Epithelial cell of esophagus (primary cell): ENCODE results near the gene SMIM14.

ENCODE experiments used
- DNase-seq: peaks from one replicate; pipeline ENCODE4 v3.0.0; 2010; ENCODE audit warnings: low read depth
- H3K4me3 ChIP-seq: 2 replicates; pipeline ENCODE4 v1.5.1; 2011; ENCODE audit warnings: mild to moderate bottlenecking, low read length, control low read depth
- TF ChIP-seq, protein P1 (sequence below): IDR thresholded peaks from 2 replicates; pipeline ENCODE4 v1.5.1; 2011; ENCODE audit warnings: low read depth, mild to moderate bottlenecking, low read length, control low read depth, inconsistent platforms; ENCODE audit not compliant: insufficient read depth; ENCODE audit errors: missing control alignments

The SMIM14 gene

DNA sequence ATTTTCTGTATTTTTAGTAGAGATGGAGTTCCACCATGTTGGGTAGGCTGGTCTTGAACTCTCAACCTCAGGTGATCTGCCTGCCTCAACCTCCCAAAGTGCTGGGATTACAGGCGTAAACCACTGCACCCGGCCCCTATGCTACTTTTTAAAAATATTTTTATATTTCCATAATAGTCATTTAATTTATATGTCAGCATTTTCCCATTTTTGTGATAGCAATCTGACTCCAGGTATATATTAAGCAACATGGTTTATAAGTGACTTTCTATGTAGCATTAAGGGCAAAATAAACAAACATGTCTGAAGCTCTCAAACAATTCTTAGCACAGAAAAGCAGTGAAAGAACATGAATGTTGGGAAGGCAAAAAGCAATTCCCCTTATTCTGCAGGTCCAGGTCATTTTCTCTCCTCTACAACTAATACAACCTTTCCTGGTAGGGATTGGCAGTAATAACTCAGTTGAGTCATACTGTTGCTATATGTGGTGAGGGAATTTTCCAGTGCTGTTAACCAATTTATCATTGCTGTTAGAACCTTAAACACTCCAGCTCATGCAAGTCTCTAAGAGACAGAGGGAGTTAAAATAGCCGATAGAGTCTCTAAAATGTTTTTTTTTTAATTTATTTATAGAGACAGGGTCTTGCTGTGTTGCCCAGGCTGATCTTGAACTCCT lies 24.0 kb downstream of the SMIM14 start:
- no peak overlapping the region for H3K4me3 ChIP-seq
- peak; percentile 67 for DNase-seq
- TF ChIP-seq, protein P1, sequence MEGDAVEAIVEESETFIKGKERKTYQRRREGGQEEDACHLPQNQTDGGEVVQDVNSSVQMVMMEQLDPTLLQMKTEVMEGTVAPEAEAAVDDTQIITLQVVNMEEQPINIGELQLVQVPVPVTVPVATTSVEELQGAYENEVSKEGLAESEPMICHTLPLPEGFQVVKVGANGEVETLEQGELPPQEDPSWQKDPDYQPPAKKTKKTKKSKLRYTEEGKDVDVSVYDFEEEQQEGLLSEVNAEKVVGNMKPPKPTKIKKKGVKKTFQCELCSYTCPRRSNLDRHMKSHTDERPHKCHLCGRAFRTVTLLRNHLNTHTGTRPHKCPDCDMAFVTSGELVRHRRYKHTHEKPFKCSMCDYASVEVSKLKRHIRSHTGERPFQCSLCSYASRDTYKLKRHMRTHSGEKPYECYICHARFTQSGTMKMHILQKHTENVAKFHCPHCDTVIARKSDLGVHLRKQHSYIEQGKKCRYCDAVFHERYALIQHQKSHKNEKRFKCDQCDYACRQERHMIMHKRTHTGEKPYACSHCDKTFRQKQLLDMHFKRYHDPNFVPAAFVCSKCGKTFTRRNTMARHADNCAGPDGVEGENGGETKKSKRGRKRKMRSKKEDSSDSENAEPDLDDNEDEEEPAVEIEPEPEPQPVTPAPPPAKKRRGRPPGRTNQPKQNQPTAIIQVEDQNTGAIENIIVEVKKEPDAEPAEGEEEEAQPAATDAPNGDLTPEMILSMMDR = no peak

DNA sequence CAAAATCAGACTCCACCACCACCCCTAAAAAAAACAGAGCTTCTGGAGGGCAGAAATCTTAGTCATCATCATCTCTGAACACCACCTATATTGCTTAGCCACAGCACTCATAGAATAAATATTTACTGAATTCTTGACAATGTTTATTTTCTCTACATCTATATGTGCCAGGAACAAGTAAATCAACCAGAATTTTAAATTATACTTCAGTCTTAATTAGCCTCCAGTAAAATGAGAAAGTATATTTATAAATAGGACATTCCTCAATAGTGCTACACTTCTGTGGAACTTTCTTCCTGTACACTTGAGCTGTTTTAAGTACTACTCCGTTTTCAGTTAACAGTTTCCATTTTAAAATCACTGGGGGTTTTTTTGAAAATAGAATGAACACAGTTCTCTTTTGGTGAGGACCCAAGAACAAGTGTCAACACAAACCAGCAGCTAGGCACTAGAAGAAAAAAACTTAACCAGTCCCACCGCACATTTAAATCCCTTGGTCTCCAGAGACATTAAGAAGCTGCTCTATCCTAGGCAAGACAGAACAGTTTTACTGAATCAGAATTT lies 25.5 kb downstream of the SMIM14 start:
- peak; percentile 27 for DNase-seq
- TF ChIP-seq, protein P1 = no peak
- H3K4me3 ChIP-seq = no peak overlapping the region

DNA sequence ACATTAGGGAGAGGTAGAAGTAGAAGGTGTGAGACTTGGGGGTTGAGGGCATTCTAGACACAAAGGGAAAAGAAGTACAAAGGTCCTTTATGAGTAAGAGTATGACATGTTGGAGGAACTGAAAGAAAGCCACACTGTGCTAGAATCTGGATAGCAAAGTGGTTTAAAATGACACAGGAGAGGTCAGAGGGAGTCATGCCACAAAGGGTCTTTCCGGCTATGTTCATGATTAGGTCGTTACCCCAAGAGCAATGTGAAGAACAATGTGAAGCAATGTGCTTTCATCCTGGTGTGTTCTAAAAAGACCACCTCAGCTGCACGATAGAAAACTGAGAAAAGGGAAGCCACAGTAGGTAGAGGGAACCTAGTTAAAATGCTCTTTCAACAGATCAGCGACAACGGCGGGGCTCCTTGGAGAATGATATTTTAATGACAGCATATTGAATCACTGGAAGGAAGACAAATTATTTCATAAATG lies 29.2 kb downstream of the SMIM14 start:
- TF ChIP-seq, protein P1 = no peak
- DNase-seq = peak; percentile 7
- H3K4me3 ChIP-seq = no peak overlapping the region

DNA sequence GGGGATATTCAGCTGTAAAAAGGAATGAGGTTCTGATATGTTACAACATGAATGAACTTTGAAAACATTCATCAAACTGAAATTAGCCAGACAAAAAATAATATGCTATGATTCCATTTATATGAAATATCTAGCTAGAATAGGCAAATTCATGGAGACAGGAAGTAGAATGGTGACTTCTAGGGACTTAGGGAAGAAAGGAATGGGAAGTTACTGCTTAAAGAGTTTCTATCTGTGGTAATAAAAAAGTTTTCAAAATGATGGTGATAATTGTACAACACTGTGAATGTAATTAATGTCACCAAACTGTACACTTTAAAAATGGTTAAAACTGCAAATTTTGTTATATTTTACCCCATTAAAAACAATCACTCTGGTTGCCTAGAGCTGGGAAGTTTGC lies 30.2 kb downstream of the SMIM14 start:
- no peak overlapping the region for H3K4me3 ChIP-seq
- TF ChIP-seq, protein P1 = no peak

DNA sequence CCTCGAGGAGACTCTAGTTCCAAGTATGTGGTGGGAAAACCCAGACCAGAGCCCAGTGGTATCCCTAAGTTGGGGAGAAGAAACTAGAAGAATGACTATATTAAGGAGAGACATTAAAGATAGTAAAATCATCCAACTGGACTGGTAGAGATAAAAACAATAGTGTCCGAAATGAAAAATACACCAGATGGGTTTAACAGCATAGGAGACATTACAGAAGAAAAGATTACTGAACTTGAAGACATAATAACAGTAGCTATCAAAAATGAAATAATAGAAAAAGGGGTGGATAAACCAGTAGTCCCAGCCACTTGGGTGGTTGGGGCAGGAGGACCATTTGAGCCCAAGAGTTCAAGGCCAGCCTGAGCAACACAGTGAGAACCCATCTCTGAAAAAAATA lies 31.9 kb downstream of the SMIM14 start:
- H3K4me3 ChIP-seq = no peak overlapping the region
- TF ChIP-seq, protein P1 = no peak
- no peak for DNase-seq

More for the DNA sequence above, 30.2 kb downstream of the SMIM14 start:
- DNase-seq = no peak

DNA sequence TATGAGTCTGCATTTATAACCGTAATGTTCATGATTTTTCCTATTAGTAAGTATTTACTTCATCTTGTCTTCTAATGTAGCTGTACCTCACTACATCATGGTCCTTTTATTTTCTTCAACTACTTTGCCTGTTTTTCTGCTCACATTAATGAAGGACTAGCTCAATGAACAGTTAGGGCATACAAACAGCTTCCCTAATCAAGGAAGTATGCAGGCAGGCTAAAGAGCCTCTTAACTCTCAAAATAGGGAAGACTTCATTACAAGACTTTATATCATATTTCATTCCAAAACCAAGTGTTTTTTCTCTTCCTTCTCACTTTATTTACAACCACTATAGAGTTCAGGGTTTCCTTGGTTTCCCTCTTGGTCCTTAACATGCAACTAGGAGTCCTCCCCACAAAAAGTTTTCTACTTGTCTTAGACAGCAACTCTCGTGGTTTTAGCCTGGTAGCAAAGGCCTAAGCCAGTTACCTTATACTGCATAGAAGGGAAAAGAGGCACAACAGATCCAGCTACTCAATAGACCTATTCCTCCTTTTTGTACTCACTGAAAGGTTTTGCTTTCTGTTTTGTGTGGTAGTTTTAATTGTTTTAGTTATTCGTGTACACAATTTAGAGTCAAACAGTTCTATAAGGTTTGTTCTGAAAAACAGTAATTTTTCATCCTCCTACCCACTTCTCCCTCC lies 40.8 kb downstream of the SMIM14 start:
- TF ChIP-seq, protein P1 = no peak
- DNase-seq = no peak
- no peak overlapping the region for H3K4me3 ChIP-seq
